Panc1 (cell line): ENCODE measurements around the gene MTHFD2L. TPM values are rescaled to one million over a fixed set of nuclear protein-coding genes. Genes with fewer than 3 reads are reported as not detected.

Source experiments
- ATAC-seq: fragments of 200-7000 bp; cut with Tn5 transposase; 2 replicates; pipeline ENCODE4 v1.9.1; 2020; ENCODE audit warnings: mild to moderate bottlenecking, moderate library complexity
- BruUV-seq: library from RNA; stranded (reverse); fragments of 400-500 nt; replicated peaks from 2 replicates; lab custom pipeline; 2021; lab: Mats Ljungman, UMichigan
- CTCF ChIA-PET: fragments of 300-600 bp; sonication (Branson Sonifier 250); formaldehyde crosslinking; loops from one replicate; lab custom pipeline; 2022; ENCODE audit warnings: antibody characterized with exemption; lab: Charles Lee
- POLR2A ChIA-PET: fragments of 300-600 bp; sonication (Branson Sonifier 250); formaldehyde crosslinking; loops from one replicate; lab custom pipeline; 2022; ENCODE audit warnings: antibody characterized with exemption; lab: Charles Lee
- DNase-seq: peaks from one replicate; pipeline ENCODE4 v3.0.0-alpha.2; 2010; ENCODE audit warnings: low read depth, low spot score
- H3K27ac ChIP-seq: 2 replicates; pipeline ENCODE4 v1.5.1; 2011; ENCODE audit warnings: mild to moderate bottlenecking, low read length, inconsistent platforms
- H3K27me3 ChIP-seq: fragments of 200-500 bp; sonication (Bioruptor generic); 2 replicates; pipeline ENCODE4 v1.6.0; 2014; ENCODE audit warnings: low read length, inconsistent platforms; ENCODE audit not compliant: control insufficient read depth, insufficient read depth
- H3K36me3 ChIP-seq: fragments of 200-500 bp; sonication (Bioruptor generic); 2 replicates; pipeline ENCODE4 v1.5.1; 2014; ENCODE audit warnings: inconsistent platforms, mild to moderate bottlenecking, low read length, moderate library complexity; ENCODE audit not compliant: control insufficient read depth, insufficient read depth
- H3K4me1 ChIP-seq: 2 replicates; pipeline ENCODE4 v1.5.1; 2011; ENCODE audit warnings: inconsistent platforms, mild to moderate bottlenecking, low read length, moderate library complexity; ENCODE audit not compliant: control insufficient read depth, insufficient read depth
- H3K4me3 ChIP-seq, 2 experiments: 2 replicates each; pipeline ENCODE4 v1.5.1; 2011 to 2012; ENCODE audit warnings: low read depth in 2 of 2, low read length in 2 of 2, mild to moderate bottlenecking in 2 of 2, inconsistent platforms in 1 of 2, moderate library complexity in 1 of 2
- H3K9me3 ChIP-seq: fragments of 200-500 bp; sonication (Bioruptor generic); 2 replicates; pipeline ENCODE4 v1.5.1; 2014; ENCODE audit warnings: low read depth, mild to moderate bottlenecking, inconsistent platforms, low read length, moderate library complexity; ENCODE audit not compliant: control insufficient read depth, insufficient read depth
- CTCF ChIP-seq: fragments of 450-650 bp; IDR thresholded peaks from 2 replicates; pipeline ENCODE4 v1.5.1; 2017; ENCODE audit warnings: mild to moderate bottlenecking
- POLR2AphosphoS5 ChIP-seq: IDR thresholded peaks from 2 replicates; pipeline ENCODE4 v1.6.1; 2012; ENCODE audit warnings: mild to moderate bottlenecking, low read depth, low read length, moderate library complexity
- REST ChIP-seq, 2 experiments: IDR thresholded peaks; 2 replicates each; pipeline ENCODE4 v1.6.1; 2011 to 2012; ENCODE audit warnings: low read depth in 2 of 2, control low read depth in 1 of 2, low read length in 1 of 2, mild to moderate bottlenecking in 1 of 2, moderate library complexity in 1 of 2; ENCODE audit not compliant: insufficient read depth in 1 of 2
- SIN3A ChIP-seq: IDR thresholded peaks from 2 replicates; pipeline ENCODE4 v1.6.1; 2012; ENCODE audit warnings: low read depth, mild to moderate bottlenecking, low read length, moderate library complexity, borderline replicate concordance; ENCODE audit not compliant: insufficient read depth
- TCF7L2 ChIP-seq: IDR thresholded peaks from 2 replicates; pipeline ENCODE4 v1.6.1; 2011; ENCODE audit warnings: mild to moderate bottlenecking, low read depth, low read length, inconsistent platforms
- in situ Hi-C: cut with HindIII; loops from 2 replicates; pipeline ENCODE4 v1.10.0; 2016; ENCODE audit warnings: low sequenced_read_pairs, low pct_unique_long_range_greater_than_20kb
- intact Hi-C: fragments of 100-400 bp; cut with micrococcal nuclease; formaldehyde crosslinking; loops from one replicate; pipeline ENCODE4 v1.10.0; 2022; ENCODE audit not compliant: unreplicated experiment
- total RNA-seq: library from RNA; stranded (reverse); gene quantifications from one replicate; pipeline ENCODE4 v1.2.1, GENCODE V29; 2021; ENCODE audit not compliant: unreplicated experiment

The MTHFD2L gene
- total RNA-seq, 1 experiment from 2014 or later = 6.6 TPM

GRCh38 chr4:74327762-74328161 lies 169.8 kb downstream of the MTHFD2L start:
- TF ChIP-seq POLR2AphosphoS5 (no peak), CTCF (no peak), TCF7L2 (no peak), REST (IDR thresholded peaks at IDR 0.05; ENCODE audit: insufficient read depth in 1 of 2, low read depth in 2 of 2, low read length in 1 of 2) (no peak), SIN3A (no peak)
- BruUV-seq = no TSS peak
- POLR2A ChIA-PET = no interaction called here
- DNase-seq (no peak), ATAC-seq (no peak)
- no peak overlapping the region for H3K4me3 ChIP-seq
- no peaks in the 10 kb centered on the region for H3K36me3 ChIP-seq
- H3K27ac ChIP-seq = no peak overlapping the region
- no peaks in the 10 kb centered on the region for H3K4me1 ChIP-seq
- intact Hi-C loops (no loop called here), in situ Hi-C loops (no loop called here)
- H3K27me3 ChIP-seq = no peaks in the 10 kb centered on the region
- CTCF ChIA-PET = no interaction called here
- no peaks in the 10 kb centered on the region for H3K9me3 ChIP-seq

GRCh38 chr4:74328501-74328900 lies 170.6 kb downstream of the MTHFD2L start:
- in situ Hi-C loops = no loop called here
- ChIA-PET CTCF (no interaction called here), POLR2A (no interaction called here)
- Histone ChIP-seq H3K27me3 (no peaks in the 10 kb centered on the region), H3K36me3 (no peaks in the 10 kb centered on the region), H3K4me3 (no peak overlapping the region), H3K4me1 (no peaks in the 10 kb centered on the region), H3K9me3 (no peaks in the 10 kb centered on the region), H3K27ac (no peak overlapping the region)
- no peak for TF ChIP-seq REST (IDR thresholded peaks at IDR 0.05; ENCODE audit: insufficient read depth in 1 of 2, low read depth in 2 of 2, low read length in 1 of 2)
- no peak for TF ChIP-seq SIN3A
- TF ChIP-seq POLR2AphosphoS5 = no peak
- TF ChIP-seq TCF7L2 = no peak
- no peak for TF ChIP-seq CTCF
- ATAC-seq = no peak
- intact Hi-C loops = no loop called here
- DNase-seq = no peak
- BruUV-seq = no TSS peak
